Activated B cell treated with CpG ODN at 0.5 μM for 24 hours (primary cell): Measurements from ENCODE around the gene ADCY2. TPM values are rescaled to one million over a fixed set of nuclear protein-coding genes. Genes with fewer than 3 reads are reported as not detected.

Source experiments
- ATAC-seq: fragments of 200-7000 bp; cut with Tn5 transposase; one replicate; pipeline ENCODE4 v1.10.0; 2021; ENCODE audit warnings: low read depth, mild to moderate bottlenecking, moderate library complexity
- CTCF ChIA-PET: fragments of 350-600 bp; sonication (Branson Sonifier 250); formaldehyde crosslinking; loops from one replicate; lab custom pipeline; 2021; ENCODE audit warnings: antibody characterized with exemption; lab: Charles Lee
- POLR2A ChIA-PET: fragments of 350-600 bp; sonication (Branson Sonifier 250); formaldehyde crosslinking; loops from one replicate; lab custom pipeline; 2021; ENCODE audit warnings: antibody characterized with exemption; lab: Charles Lee
- DNase-seq: peaks from one replicate; pipeline ENCODE4 v3.0.0; 2022
- H3K27ac Mint-ChIP-seq: one replicate; pipeline ENCODE4 v1.8.0; 2020; ENCODE audit warnings: mixed read lengths
- H3K27me3 Mint-ChIP-seq: one replicate; pipeline ENCODE4 v1.8.0; 2021; ENCODE audit warnings: mixed read lengths
- H3K36me3 Mint-ChIP-seq: one replicate; pipeline ENCODE4 v1.8.0; 2021; ENCODE audit warnings: low read depth, mixed read lengths
- H3K4me1 Mint-ChIP-seq: one replicate; pipeline ENCODE4 v1.8.0; 2021; ENCODE audit warnings: mixed read lengths
- H3K4me3 Mint-ChIP-seq: one replicate; pipeline ENCODE4 v1.8.0; 2020; ENCODE audit warnings: mild to moderate bottlenecking, mixed read lengths
- H3K9me3 Mint-ChIP-seq: one replicate; pipeline ENCODE4 v1.8.0; 2020; ENCODE audit warnings: mixed read lengths
- CTCF ChIP-seq: fragments of 200-600 bp; IDR thresholded peaks from one replicate; pipeline ENCODE4 v1.8.0; 2022; ENCODE audit warnings: antibody characterized with exemption, mild to moderate bottlenecking
- intact Hi-C: fragments of 100-400 bp; cut with micrococcal nuclease; formaldehyde crosslinking; loops from one replicate; pipeline ENCODE4 v1.15.1; 2024
- total RNA-seq: library from RNA; stranded (reverse); gene quantifications from 2 replicates; pipeline ENCODE4 v1.2.3, GENCODE V29; 2022

ADCY2 gene
- total RNA-seq, 1 donor from 2014 or later = not detected

- ATAC-seq (no peak), DNase-seq (no peak)
- Mint-ChIP-seq H3K9me3 (no peaks in the 10 kb centered on the region), H3K27me3 (no peaks in the 10 kb centered on the region), H3K27ac (no peak overlapping the region), H3K4me3 (no peak overlapping the region), H3K36me3 (no peaks in the 10 kb centered on the region), H3K4me1 (no peaks in the 10 kb centered on the region)
- intact Hi-C loops = no loop called here
- no peak for TF ChIP-seq CTCF
- CTCF ChIA-PET = no interaction called here
- POLR2A ChIA-PET = no interaction called here
Observed at GRCh38 chr5:7629561-7629960, 233.6 kb downstream of the ADCY2 start.

DNA sequence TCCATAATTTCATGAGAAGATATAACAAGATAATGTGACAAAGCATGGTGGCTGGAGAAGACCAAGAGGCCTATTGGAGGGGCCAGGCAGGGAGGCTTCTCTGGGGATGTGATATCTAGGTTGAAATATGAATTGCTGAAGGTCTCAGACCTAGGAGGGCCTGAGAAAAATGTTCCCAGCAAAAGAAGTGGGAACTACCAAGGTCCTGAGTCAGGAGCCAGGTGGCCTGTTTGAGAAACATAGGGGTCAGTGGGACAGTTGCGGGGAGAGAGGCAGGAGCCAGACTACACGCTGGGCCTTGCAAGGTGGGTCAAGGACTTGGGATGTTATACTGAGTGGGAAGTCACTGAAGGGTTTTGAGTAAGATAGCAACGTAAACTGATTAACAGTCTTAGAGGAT is 238.9 kb downstream of the ADCY2 start:
- Mint-ChIP-seq H3K27ac (no peak overlapping the region), H3K27me3 (no peaks in the 10 kb centered on the region), H3K4me1 (no peaks in the 10 kb centered on the region), H3K36me3 (no peaks in the 10 kb centered on the region), H3K4me3 (no peak overlapping the region), H3K9me3 (peaks cover 5% of the 10 kb centered on the region)
- TF ChIP-seq CTCF = no peak
- DNase-seq (no peak), ATAC-seq (no peak)
- POLR2A ChIA-PET = no interaction called here
- intact Hi-C loops = no loop called here
- CTCF ChIA-PET = no interaction called here

DNA sequence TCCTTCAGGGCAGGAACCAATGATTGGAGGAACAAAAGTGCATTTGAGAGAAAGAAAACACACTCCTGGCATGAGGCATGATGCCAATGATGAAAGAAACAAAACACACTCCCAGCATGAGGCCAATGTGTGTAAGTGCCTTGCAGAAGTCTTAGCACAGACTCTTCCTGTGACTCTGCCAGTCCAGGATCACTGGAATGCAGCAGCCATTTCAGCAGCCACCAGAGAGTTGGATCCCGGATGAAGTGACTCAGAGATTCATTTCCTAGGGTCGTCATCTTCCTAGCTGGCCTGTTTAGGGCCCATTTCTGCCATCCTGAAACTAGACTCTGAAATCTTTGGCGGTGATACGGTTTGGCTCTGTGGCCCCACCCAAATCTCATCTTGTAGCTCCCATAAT is 242.5 kb downstream of the ADCY2 start:
- intact Hi-C loops = no loop called here
- CTCF ChIA-PET = no interaction called here
- ATAC-seq (no peak), DNase-seq (no peak)
- Mint-ChIP-seq H3K4me1 (no peaks in the 10 kb centered on the region), H3K27me3 (no peaks in the 10 kb centered on the region), H3K36me3 (no peaks in the 10 kb centered on the region), H3K27ac (no peak overlapping the region), H3K4me3 (no peak overlapping the region), H3K9me3 (peaks cover 9% of the 10 kb centered on the region)
- POLR2A ChIA-PET = no interaction called here
- TF ChIP-seq CTCF = no peak

GRCh38 chr5:7642029-7642428 is 246.1 kb downstream of the ADCY2 start:
- intact Hi-C loops = no loop called here
- no peak for TF ChIP-seq CTCF
- H3K9me3 Mint-ChIP-seq = peaks cover 9% of the 10 kb centered on the region
- CTCF ChIA-PET = no interaction called here
- H3K27ac Mint-ChIP-seq = no peak overlapping the region
- H3K4me3 Mint-ChIP-seq = no peak overlapping the region
- POLR2A ChIA-PET = no interaction called here
- DNase-seq (no peak), ATAC-seq (no peak)
- no peaks in the 10 kb centered on the region for H3K36me3 Mint-ChIP-seq
- H3K27me3 Mint-ChIP-seq = no peaks in the 10 kb centered on the region
- no peaks in the 10 kb centered on the region for H3K4me1 Mint-ChIP-seq

GRCh38 chr5:7644723-7645122 is 248.8 kb downstream of the ADCY2 start:
- CTCF ChIA-PET = no interaction called here
- H3K4me1 Mint-ChIP-seq = no peaks in the 10 kb centered on the region
- ATAC-seq = no peak
- H3K36me3 Mint-ChIP-seq = no peaks in the 10 kb centered on the region
- intact Hi-C loops = no loop called here
- no peak overlapping the region for H3K4me3 Mint-ChIP-seq
- H3K27ac Mint-ChIP-seq = no peak overlapping the region
- POLR2A ChIA-PET = no interaction called here
- H3K9me3 Mint-ChIP-seq = peaks cover 4% of the 10 kb centered on the region
- TF ChIP-seq CTCF = no peak
- no peaks in the 10 kb centered on the region for H3K27me3 Mint-ChIP-seq
- DNase-seq = no peak
